Calu3 (cell line): ENCODE measurements around the gene OR51L1. TPM values are rescaled to one million over a fixed set of nuclear protein-coding genes. Genes with fewer than 3 reads are reported as not detected.

Source experiments
- BruUV-seq: library from RNA; stranded (reverse); fragments of 400-500 nt; replicated peaks from 2 replicates; lab custom pipeline; 2021; lab: Mats Ljungman, UMichigan
- CTCF ChIA-PET: fragments of 300-600 bp; sonication (Branson Sonifier 250); formaldehyde crosslinking; loops from one replicate; lab custom pipeline; 2022; ENCODE audit warnings: antibody characterized with exemption; lab: Charles Lee
- DNase-seq: peaks from one replicate; pipeline ENCODE4 v3.0.0; 2022
- H3K27ac Mint-ChIP-seq: one replicate; pipeline ENCODE4 v1.8.0; 2022; ENCODE audit warnings: mixed read lengths; ENCODE audit not compliant: unreplicated experiment
- H3K27me3 Mint-ChIP-seq: one replicate; pipeline ENCODE4 v1.8.0; 2022; ENCODE audit warnings: mixed read lengths; ENCODE audit not compliant: unreplicated experiment
- H3K36me3 Mint-ChIP-seq: one replicate; pipeline ENCODE4 v1.8.0; 2022; ENCODE audit warnings: mild to moderate bottlenecking, moderate library complexity, mixed read lengths; ENCODE audit not compliant: insufficient read depth, unreplicated experiment
- H3K4me1 Mint-ChIP-seq: one replicate; pipeline ENCODE4 v1.8.0; 2022; ENCODE audit warnings: mild to moderate bottlenecking, low read depth, mixed read lengths; ENCODE audit not compliant: unreplicated experiment
- H3K4me3 Mint-ChIP-seq: one replicate; pipeline ENCODE4 v1.8.0; 2022; ENCODE audit warnings: mild to moderate bottlenecking, low read depth, moderate library complexity, mixed read lengths; ENCODE audit not compliant: unreplicated experiment
- H3K9me3 Mint-ChIP-seq: one replicate; pipeline ENCODE4 v1.8.0; 2022; ENCODE audit warnings: low read depth, mixed read lengths; ENCODE audit not compliant: unreplicated experiment
- intact Hi-C: fragments of 100-400 bp; cut with micrococcal nuclease; formaldehyde crosslinking; loops from one replicate; pipeline ENCODE4 v1.10.0; 2022; ENCODE audit not compliant: unreplicated experiment
- total RNA-seq: library from RNA; stranded (reverse); gene quantifications from 2 replicates; pipeline ENCODE4 v1.2.3, GENCODE V29; 2022
- TF ChIP-seq, protein P1 (sequence below): fragments of 200-600 bp; IDR thresholded peaks from one replicate; pipeline ENCODE4 v1.8.0; 2022; ENCODE audit warnings: antibody characterized with exemption; ENCODE audit not compliant: unreplicated experiment

OR51L1 gene
- total RNA-seq, 1 experiment from 2014 or later = not detected

- H3K4me1 Mint-ChIP-seq = no peaks in the 10 kb centered on the region
- H3K27me3 Mint-ChIP-seq = peaks cover 14% of the 10 kb centered on the region
- intact Hi-C loops = no loop called here
- H3K36me3 Mint-ChIP-seq = no peaks in the 10 kb centered on the region
- TF ChIP-seq, protein P1, sequence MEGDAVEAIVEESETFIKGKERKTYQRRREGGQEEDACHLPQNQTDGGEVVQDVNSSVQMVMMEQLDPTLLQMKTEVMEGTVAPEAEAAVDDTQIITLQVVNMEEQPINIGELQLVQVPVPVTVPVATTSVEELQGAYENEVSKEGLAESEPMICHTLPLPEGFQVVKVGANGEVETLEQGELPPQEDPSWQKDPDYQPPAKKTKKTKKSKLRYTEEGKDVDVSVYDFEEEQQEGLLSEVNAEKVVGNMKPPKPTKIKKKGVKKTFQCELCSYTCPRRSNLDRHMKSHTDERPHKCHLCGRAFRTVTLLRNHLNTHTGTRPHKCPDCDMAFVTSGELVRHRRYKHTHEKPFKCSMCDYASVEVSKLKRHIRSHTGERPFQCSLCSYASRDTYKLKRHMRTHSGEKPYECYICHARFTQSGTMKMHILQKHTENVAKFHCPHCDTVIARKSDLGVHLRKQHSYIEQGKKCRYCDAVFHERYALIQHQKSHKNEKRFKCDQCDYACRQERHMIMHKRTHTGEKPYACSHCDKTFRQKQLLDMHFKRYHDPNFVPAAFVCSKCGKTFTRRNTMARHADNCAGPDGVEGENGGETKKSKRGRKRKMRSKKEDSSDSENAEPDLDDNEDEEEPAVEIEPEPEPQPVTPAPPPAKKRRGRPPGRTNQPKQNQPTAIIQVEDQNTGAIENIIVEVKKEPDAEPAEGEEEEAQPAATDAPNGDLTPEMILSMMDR = no peak
- DNase-seq = no peak
- H3K9me3 Mint-ChIP-seq = no peaks in the 10 kb centered on the region
- BruUV-seq = no TSS peak
- CTCF ChIA-PET = no interaction called here
- no peak overlapping the region for H3K27ac Mint-ChIP-seq
- no peak overlapping the region for H3K4me3 Mint-ChIP-seq
Measured at GRCh38 chr11:5011254-5011653, 16.6 kb downstream of the OR51L1 start.

DNA sequence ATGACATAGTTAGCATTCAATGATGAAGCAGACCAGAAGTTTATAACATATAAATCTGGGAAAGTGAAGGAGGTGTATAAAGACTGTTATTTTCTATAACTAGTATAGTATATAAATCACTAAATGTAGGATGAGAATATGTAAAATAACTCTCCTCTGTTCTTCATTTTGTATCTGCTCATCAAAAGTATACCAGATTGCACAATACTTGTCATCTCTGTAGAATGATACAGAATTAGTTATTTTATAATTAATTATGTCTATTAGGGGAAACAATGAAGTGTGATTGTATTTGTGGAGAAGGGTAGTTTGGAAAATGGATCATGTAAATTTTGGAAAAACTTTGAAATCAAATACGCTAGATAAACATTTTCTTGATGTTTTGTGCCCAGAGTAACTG lies 18.4 kb downstream of the OR51L1 start:
- Mint-ChIP-seq H3K9me3 (no peaks in the 10 kb centered on the region), H3K27me3 (peaks cover 14% of the 10 kb centered on the region), H3K27ac (no peak overlapping the region), H3K36me3 (no peaks in the 10 kb centered on the region), H3K4me3 (no peak overlapping the region), H3K4me1 (no peaks in the 10 kb centered on the region)
- TF ChIP-seq, protein P1 = no peak
- intact Hi-C loops = no loop called here
- no TSS peak for BruUV-seq
- no peak for DNase-seq
- CTCF ChIA-PET = no interaction called here

DNA sequence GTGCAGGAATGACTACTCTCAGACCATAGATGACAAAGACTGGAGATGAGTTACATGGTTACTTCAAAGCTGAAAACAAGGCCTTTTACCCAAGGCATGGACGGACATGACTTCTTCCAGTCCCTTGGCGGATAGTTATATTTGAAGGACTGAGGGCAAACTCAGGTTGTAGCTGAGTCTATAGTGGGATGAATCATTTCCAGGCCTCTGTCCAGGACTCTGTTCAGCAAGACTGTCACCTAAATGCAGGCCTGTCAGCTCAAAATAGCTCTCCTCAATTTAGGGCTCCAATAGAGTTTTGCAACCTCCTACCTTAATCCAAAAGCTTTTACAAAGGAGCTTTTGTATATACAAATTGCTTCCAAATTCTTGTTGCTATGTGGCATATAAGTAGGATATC lies 27.3 kb downstream of the OR51L1 start:
- no TSS peak for BruUV-seq
- H3K4me3 Mint-ChIP-seq = no peak overlapping the region
- TF ChIP-seq, protein P1 = no peak
- no peaks in the 10 kb centered on the region for H3K9me3 Mint-ChIP-seq
- CTCF ChIA-PET = no interaction called here
- no peaks in the 10 kb centered on the region for H3K36me3 Mint-ChIP-seq
- H3K27me3 Mint-ChIP-seq = no peaks in the 10 kb centered on the region
- intact Hi-C loops = no loop called here
- H3K27ac Mint-ChIP-seq = no peak overlapping the region
- no peaks in the 10 kb centered on the region for H3K4me1 Mint-ChIP-seq
- DNase-seq = no peak

DNA sequence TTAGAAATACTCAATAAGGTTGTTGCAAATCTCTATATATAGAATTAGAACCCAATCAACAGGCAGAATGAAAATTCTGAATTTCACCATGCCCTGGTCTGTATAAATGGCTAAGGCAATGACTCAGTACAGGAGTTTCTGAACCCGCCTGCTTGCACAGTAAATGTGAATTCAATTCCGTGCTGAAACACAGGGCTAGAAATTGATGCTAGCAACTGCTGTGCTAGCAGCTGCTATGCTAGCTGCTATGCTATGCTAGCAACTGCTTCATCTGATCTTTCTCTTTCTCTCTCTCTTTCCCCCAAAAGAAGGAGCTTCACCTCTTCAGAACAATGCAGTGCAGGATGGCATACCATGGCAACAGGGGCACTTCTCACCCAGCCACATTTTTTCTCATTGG lies 42.0 kb downstream of the OR51L1 start:
- intact Hi-C loops = no loop called here

More for the DNA sequence above, 42.0 kb downstream of the OR51L1 start:
- TF ChIP-seq, protein P1 = no peak
- DNase-seq = no peak
- Mint-ChIP-seq H3K27ac (no peak overlapping the region), H3K4me1 (peaks cover 11% of the 10 kb centered on the region), H3K9me3 (peaks cover 4% of the 10 kb centered on the region), H3K4me3 (no peak overlapping the region), H3K27me3 (no peaks in the 10 kb centered on the region), H3K36me3 (no peaks in the 10 kb centered on the region)
- CTCF ChIA-PET = no interaction called here
- no TSS peak for BruUV-seq
